Fibroblast of skin of left biceps (primary cell): ENCODE measurements around the gene PTF1A.
"Not testable (repeated sequence)": the region's sequence is repeated elsewhere in the genome, so short reads cannot be mapped to it uniquely, and the experiment has no call there.

Source experiments
- DNase-seq, 2 experiments: peaks; one replicate each; pipeline ENCODE4 v3.0.0-alpha.2; 2013; ENCODE audit warnings: low read depth in 2 of 2

PTF1A gene

GRCh38 chr10:23203369-23204325 is 11.5 kb downstream of the PTF1A start:
- DNase-seq = no peak

- no peak for DNase-seq
Observed at GRCh38 chr10:23204773-23205172, 12.7 kb downstream of the PTF1A start.

- no peak for DNase-seq
Observed at GRCh38 chr10:23205972-23206642, 14.0 kb downstream of the PTF1A start.

GRCh38 chr10:23217471-23217870 is 25.4 kb downstream of the PTF1A start:
- no peak for DNase-seq

GRCh38 chr10:23230582-23230981 is 38.5 kb downstream of the PTF1A start:
- DNase-seq = no peak

GRCh38 chr10:23238015-23238414 is 45.9 kb downstream of the PTF1A start:
- no peak for DNase-seq

- not testable (repeated sequence) for DNase-seq
Observed at GRCh38 chr10:23241779-23242178, 49.7 kb downstream of the PTF1A start.
